OCI-LY1 (cell line): ENCODE measurements around the gene FUNDC2.
"Not testable (repeated sequence)": the region's sequence is repeated elsewhere in the genome, so short reads cannot be mapped to it uniquely, and the experiment has no call there.

Experiments used
- H2AFZ ChIP-seq: fragments of 200-600 bp; sonication (generic), shearing (Covaris generic); 2 replicates; pipeline ENCODE4 v1.6.0; 2014; ENCODE audit warnings: antibody characterized with exemption, mild to moderate bottlenecking, low read length
- H3F3A ChIP-seq: fragments of 200-600 bp; sonication (generic), shearing (Covaris generic); 2 replicates; pipeline ENCODE4 v1.6.0; 2014; ENCODE audit warnings: mild to moderate bottlenecking, antibody characterized with exemption, low read length, moderate library complexity; ENCODE audit not compliant: insufficient read depth
- H3K27ac ChIP-seq: fragments of 200-600 bp; sonication (generic); 2 replicates; pipeline ENCODE4 v1.5.1; 2014; ENCODE audit warnings: low read length, mixed run types, mild to moderate bottlenecking, low read depth; ENCODE audit not compliant: poor library complexity, severe bottlenecking
- H3K27me3 ChIP-seq: fragments of 200-600 bp; sonication (generic); 2 replicates; pipeline ENCODE4 v1.6.0; 2014; ENCODE audit warnings: antibody characterized with exemption, mild to moderate bottlenecking, low read length, moderate library complexity; ENCODE audit not compliant: insufficient read depth
- H3K36me3 ChIP-seq: fragments of 200-600 bp; sonication (generic); 2 replicates; pipeline ENCODE4 v1.6.1; 2014; ENCODE audit warnings: mild to moderate bottlenecking, antibody characterized with exemption, low read length, moderate library complexity, mixed read lengths; ENCODE audit not compliant: insufficient read depth
- H3K4me1 ChIP-seq: fragments of 200-600 bp; sonication (generic); 2 replicates; pipeline ENCODE4 v1.5.1; 2014; ENCODE audit warnings: mild to moderate bottlenecking, low read length, moderate library complexity; ENCODE audit not compliant: insufficient read depth, severe bottlenecking
- H3K4me2 ChIP-seq: fragments of 200-600 bp; sonication (generic), shearing (Covaris generic); 2 replicates; pipeline ENCODE4 v1.6.1; 2014; ENCODE audit warnings: low read length
- H3K4me3 ChIP-seq: fragments of 200-600 bp; sonication (generic); 2 replicates; pipeline ENCODE4 v1.5.1; 2014; ENCODE audit warnings: low read length, low read depth, mild to moderate bottlenecking, mixed read lengths; ENCODE audit not compliant: poor library complexity, severe bottlenecking
- H3K79me2 ChIP-seq: fragments of 200-600 bp; shearing (Covaris generic); 2 replicates; pipeline ENCODE4 v1.6.1; 2016; ENCODE audit warnings: mixed run types, low read length, mixed read lengths; ENCODE audit not compliant: insufficient read depth
- H3K9ac ChIP-seq: fragments of 200-600 bp; sonication (generic), shearing (Covaris generic); 2 replicates; pipeline ENCODE4 v1.6.1; 2014; ENCODE audit warnings: mild to moderate bottlenecking, low read length, mixed read lengths
- H3K9me2 ChIP-seq: fragments of 200-600 bp; sonication (generic), shearing (Covaris generic); 2 replicates; pipeline ENCODE4 v1.6.1; 2014; ENCODE audit warnings: low read depth, mild to moderate bottlenecking, low read length, mixed read lengths
- H3K9me3 ChIP-seq: fragments of 200-600 bp; shearing (Covaris generic); 2 replicates; pipeline ENCODE4 v1.6.1; 2014; ENCODE audit warnings: low read length, mixed read lengths
- H4K20me1 ChIP-seq: fragments of 200-600 bp; sonication (generic), shearing (Covaris generic); 2 replicates; pipeline ENCODE4 v1.6.0; 2016; ENCODE audit warnings: mild to moderate bottlenecking, low read length; ENCODE audit not compliant: insufficient read depth
- CTCF ChIP-seq: fragments of 200-600 bp; sonication (generic), shearing (Covaris generic); IDR thresholded peaks from 2 replicates; pipeline ENCODE4 v1.5.1; 2017; ENCODE audit warnings: mild to moderate bottlenecking, antibody characterized with exemption, low read length, moderate library complexity, mixed read lengths
- EZH2 ChIP-seq: fragments of 200-600 bp; sonication (generic), shearing (Covaris generic); IDR thresholded peaks from 2 replicates; pipeline ENCODE4 v1.8.0; 2017; ENCODE audit warnings: borderline replicate concordance, mixed run types, mild to moderate bottlenecking, antibody characterized with exemption, low read length, moderate library complexity, mixed read lengths

Gene FUNDC2

GRCh38 chrX:155005190-155005589 is 21.5 kb upstream of the FUNDC2 start:
- no peak for TF ChIP-seq CTCF
- H3K79me2 ChIP-seq = no peaks in the 10 kb centered on the region
- H3K36me3 ChIP-seq = no peaks in the 10 kb centered on the region
- H3K4me3 ChIP-seq = no peak overlapping the region
- no peaks in the 10 kb centered on the region for H3K9me3 ChIP-seq
- H3K9me2 ChIP-seq = no peaks in the 10 kb centered on the region
- no peaks in the 10 kb centered on the region for H4K20me1 ChIP-seq
- no peaks in the 10 kb centered on the region for H3K4me1 ChIP-seq
- no peaks in the 10 kb centered on the region for H3K27me3 ChIP-seq
- no peak overlapping the region for H3K27ac ChIP-seq
- H3F3A ChIP-seq = no peaks in the 10 kb centered on the region
- no peak overlapping the region for H3K4me2 ChIP-seq
- no peak overlapping the region for H3K9ac ChIP-seq
- H2AFZ ChIP-seq = no peak overlapping the region

- H3K4me3 ChIP-seq, H3K27ac ChIP-seq, H2AFZ ChIP-seq, H3K4me1 ChIP-seq, H3K9me3 ChIP-seq, H3K79me2 ChIP-seq, H4K20me1 ChIP-seq, H3K36me3 ChIP-seq, H3K27me3 ChIP-seq, H3K9me2 ChIP-seq, H3K4me2 ChIP-seq, H3K9ac ChIP-seq, H3F3A ChIP-seq: not testable (repeated sequence)
Measured at GRCh38 chrX:155006379-155006778, 20.3 kb upstream of the FUNDC2 start.

GRCh38 chrX:155006913-155007671 is 19.6 kb upstream of the FUNDC2 start:
- not testable (repeated sequence) for H3K79me2 ChIP-seq, H3K9me3 ChIP-seq, H4K20me1 ChIP-seq, H2AFZ ChIP-seq, H3K4me1 ChIP-seq, H3K4me3 ChIP-seq, H3K9me2 ChIP-seq, H3K4me2 ChIP-seq, H3K36me3 ChIP-seq, H3K27ac ChIP-seq, H3K9ac ChIP-seq, H3F3A ChIP-seq, H3K27me3 ChIP-seq

- not testable (repeated sequence) for H4K20me1 ChIP-seq, H3K4me3 ChIP-seq, H3K9me2 ChIP-seq, H3K9ac ChIP-seq, H3F3A ChIP-seq, H3K27me3 ChIP-seq, H3K9me3 ChIP-seq, H3K4me1 ChIP-seq, H3K4me2 ChIP-seq, H3K36me3 ChIP-seq, H3K79me2 ChIP-seq, H3K27ac ChIP-seq, H2AFZ ChIP-seq
Measured at GRCh38 chrX:155008578-155008977, 18.1 kb upstream of the FUNDC2 start.

GRCh38 chrX:155009994-155010472 is 16.6 kb upstream of the FUNDC2 start:
- Histone ChIP-seq H4K20me1 (no peaks in the 10 kb centered on the region), H3K9me2 (no peaks in the 10 kb centered on the region), H3F3A (no peaks in the 10 kb centered on the region), H3K36me3 (no peaks in the 10 kb centered on the region), H3K4me3 (no peak overlapping the region), H3K27ac (no peak overlapping the region), H3K4me2 (no peak overlapping the region), H3K79me2 (no peaks in the 10 kb centered on the region), H3K4me1 (no peaks in the 10 kb centered on the region), H2AFZ (no peak overlapping the region), H3K27me3 (no peaks in the 10 kb centered on the region), H3K9ac (no peak overlapping the region), H3K9me3 (no peaks in the 10 kb centered on the region)
- no peak for TF ChIP-seq EZH2
- no peak for TF ChIP-seq CTCF
